HG02588 (cell line): ENCODE data around the gene MUC5B.

Source experiments
- ATAC-seq: cut with Tn5 transposase; IDR thresholded peaks from one replicate; pipeline ENCODE4 v1.9.1; 2021; ENCODE audit warnings: mild to moderate bottlenecking, moderate library complexity; ENCODE audit not compliant: unreplicated experiment

The MUC5B gene

GRCh38 chr11:1306186-1307162, 83.6 kb downstream of the MUC5B start:
- ATAC-seq: no peak

GRCh38 chr11:1307163-1307870, 84.5 kb downstream of the MUC5B start:
- no peak for ATAC-seq

GRCh38 chr11:1307998-1308742, 85.3 kb downstream of the MUC5B start:
- ATAC-seq: no peak

GRCh38 chr11:1308743-1309497, 86.1 kb downstream of the MUC5B start:
- peak; percentile 48 for ATAC-seq

GRCh38 chr11:1309498-1310317, 86.8 kb downstream of the MUC5B start, which contains the start of gene TOLLIP:
Gene TOLLIP, minus strand, starts transcription at chr11:1309632. Its CDS starts 134 bp downstream, at chr11:1309498.
- ATAC-seq: peak; percentile 81

GRCh38 chr11:1310318-1310687, 87.4 kb downstream of the MUC5B start:
- no peak for ATAC-seq

- ATAC-seq: no peak
These were observed 88.1 kb downstream of the MUC5B start for GRCh38 chr11:1310772-1311468.
